Astrocyte (in vitro differentiated cells and primary cell): Measurements from ENCODE around the gene PIGN. TPM values are rescaled to one million over a fixed set of nuclear protein-coding genes. Genes with fewer than 3 reads are reported as not detected.

Experiments used
- DNase-seq: peaks from one replicate; pipeline ENCODE4 v3.0.0-alpha.2; 2010; ENCODE audit warnings: low read depth
- FAIRE-seq: peaks from 2 replicates; lab custom pipeline; 2011; peaks lifted over from hg19 to GRCh38; lab: Jason Lieb, UNC
- H2AFZ ChIP-seq: 2 replicates; pipeline ENCODE4 v1.6.0; 2012; ENCODE audit warnings: low read depth, low read length, inconsistent platforms
- H3K27ac ChIP-seq: 2 replicates; pipeline ENCODE4 v1.5.1; 2011; ENCODE audit warnings: low read depth, low read length, inconsistent platforms
- H3K27me3 ChIP-seq: 2 replicates; pipeline ENCODE4 v1.6.0; 2011; ENCODE audit warnings: low read length, inconsistent platforms; ENCODE audit not compliant: insufficient read depth
- H3K36me3 ChIP-seq: 2 replicates; pipeline ENCODE4 v1.5.1; 2011; ENCODE audit warnings: low read length, inconsistent platforms; ENCODE audit not compliant: insufficient read depth
- H3K4me1 ChIP-seq: 2 replicates; pipeline ENCODE4 v1.5.1; 2011; ENCODE audit warnings: low read length, inconsistent platforms; ENCODE audit not compliant: insufficient read depth
- H3K4me2 ChIP-seq: 2 replicates; pipeline ENCODE4 v1.6.0; 2012; ENCODE audit warnings: low read length, inconsistent platforms
- H3K4me3 ChIP-seq: 2 replicates; pipeline ENCODE4 v1.5.1; 2011; ENCODE audit warnings: low read depth, mild to moderate bottlenecking, low read length, inconsistent platforms; ENCODE audit not compliant: insufficient read depth
- H3K79me2 ChIP-seq: 2 replicates; pipeline ENCODE4 v1.6.0; 2012; ENCODE audit warnings: mild to moderate bottlenecking, low read length, inconsistent platforms; ENCODE audit not compliant: insufficient read depth
- H3K9ac ChIP-seq: 2 replicates; pipeline ENCODE4 v1.6.0; 2012; ENCODE audit warnings: mild to moderate bottlenecking, low read length, inconsistent platforms
- H3K9me3 ChIP-seq: 2 replicates; pipeline ENCODE4 v1.5.1; 2012; ENCODE audit warnings: low read depth, mild to moderate bottlenecking, low read length, inconsistent platforms; ENCODE audit not compliant: insufficient read depth
- H4K20me1 ChIP-seq: 2 replicates; pipeline ENCODE4 v1.6.0; 2012; ENCODE audit warnings: low read length, inconsistent platforms; ENCODE audit not compliant: insufficient read depth
- H3K27ac Mint-ChIP-seq: one replicate; pipeline ENCODE4 v1.8.0; 2021; ENCODE audit warnings: mild to moderate bottlenecking, mixed read lengths; ENCODE audit not compliant: unreplicated experiment
- H3K27me3 Mint-ChIP-seq: one replicate; pipeline ENCODE4 v1.8.0; 2021; ENCODE audit warnings: low read depth, mixed read lengths; ENCODE audit not compliant: unreplicated experiment
- H3K36me3 Mint-ChIP-seq: one replicate; pipeline ENCODE4 v1.8.0; 2021; ENCODE audit warnings: low read depth, mixed read lengths; ENCODE audit not compliant: unreplicated experiment
- H3K4me1 Mint-ChIP-seq: one replicate; pipeline ENCODE4 v1.8.0; 2021; ENCODE audit warnings: low read depth, mixed read lengths; ENCODE audit not compliant: unreplicated experiment
- H3K4me3 Mint-ChIP-seq: one replicate; pipeline ENCODE4 v1.8.0; 2021; ENCODE audit warnings: mild to moderate bottlenecking, moderate library complexity, mixed read lengths; ENCODE audit not compliant: unreplicated experiment
- H3K9me3 Mint-ChIP-seq: one replicate; pipeline ENCODE4 v1.8.0; 2021; ENCODE audit warnings: mild to moderate bottlenecking, mixed read lengths; ENCODE audit not compliant: unreplicated experiment
- CTCF ChIP-seq: IDR thresholded peaks from 2 replicates; pipeline ENCODE4 v1.5.1; 2011; ENCODE audit warnings: low read depth, mild to moderate bottlenecking, inconsistent platforms, low read length, moderate library complexity; ENCODE audit not compliant: insufficient read depth
- EZH2 ChIP-seq: IDR thresholded peaks from 2 replicates; pipeline ENCODE4 v1.6.1; 2012; ENCODE audit warnings: mild to moderate bottlenecking, low read length, inconsistent platforms; ENCODE audit not compliant: insufficient read depth
- total RNA-seq: library from RNA; stranded (reverse); gene quantifications from 2 replicates; pipeline ENCODE4 v1.2.1, GENCODE V29; 2021

The PIGN gene
- total RNA-seq, 1 donor from 2014 or later, result 20.0 TPM

DNA sequence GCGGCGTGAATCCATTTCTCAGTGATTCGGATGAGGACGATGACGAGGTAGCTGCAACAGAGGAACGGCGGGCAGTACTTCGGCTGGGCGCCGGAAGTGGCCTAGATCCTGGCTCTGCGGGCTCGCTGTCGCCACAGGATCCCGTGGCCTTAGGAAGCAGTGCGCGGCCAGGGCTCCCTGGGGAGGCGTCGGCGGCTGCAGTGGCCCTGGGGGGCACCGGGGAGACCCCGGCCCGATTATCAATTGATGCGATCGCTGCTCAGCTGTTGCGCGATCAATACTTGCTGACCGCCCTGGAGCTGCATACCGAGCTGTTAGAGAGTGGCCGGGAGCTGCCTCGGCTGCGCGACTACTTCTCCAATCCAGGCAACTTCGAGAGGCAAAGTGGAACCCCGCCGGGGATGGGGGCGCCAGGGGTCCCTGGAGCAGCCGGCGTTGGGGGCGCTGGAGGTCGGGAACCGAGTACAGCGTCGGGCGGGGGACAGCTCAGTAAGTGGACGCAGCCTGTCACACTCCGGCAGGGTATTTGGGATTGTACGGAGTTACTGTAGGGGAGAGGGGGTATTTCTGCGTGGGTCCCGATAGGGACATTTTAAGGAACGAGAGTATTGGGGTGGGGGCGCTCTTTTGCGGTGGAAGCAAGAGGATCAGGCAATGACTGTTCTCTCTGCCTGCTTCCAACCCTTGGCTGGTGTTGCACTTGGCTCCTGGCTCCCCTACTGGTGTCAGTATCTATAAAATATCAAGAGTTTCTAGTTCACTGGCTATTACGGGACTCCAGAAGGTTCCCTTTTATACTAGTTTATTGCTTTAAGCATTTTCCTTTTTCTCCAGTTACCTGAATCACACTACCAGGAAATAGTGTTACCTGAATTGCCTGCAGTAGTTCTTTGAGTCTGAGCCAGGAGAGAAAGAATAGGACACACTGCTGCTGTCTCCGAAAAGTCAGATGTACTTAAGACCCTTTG is 971 bp upstream of the PIGN start:
- peak overlapping the region; percentile 83 for H3K27ac ChIP-seq
- no peaks in the 10 kb centered on the region for H3K27me3 Mint-ChIP-seq
- peaks cover 56% of the 10 kb centered on the region for H3K79me2 ChIP-seq
- H3K4me1 ChIP-seq, result peaks cover 5% of the 10 kb centered on the region
- H3K4me1 Mint-ChIP-seq, result peaks cover 9% of the 10 kb centered on the region
- peaks cover 45% of the 10 kb centered on the region for H4K20me1 ChIP-seq
- peak; percentile 6 for TF ChIP-seq CTCF
- no peak for TF ChIP-seq EZH2
- H3K9ac ChIP-seq, result peak overlapping the region; percentile 94
- H2AFZ ChIP-seq, result peak overlapping the region; percentile 98
- peak overlapping the region; percentile 93 for H3K27ac Mint-ChIP-seq
- H3K36me3 Mint-ChIP-seq, result peaks cover 6% of the 10 kb centered on the region
- H3K4me3 Mint-ChIP-seq, result peak overlapping the region; percentile 98
- peak; percentile 6 for DNase-seq
- H3K27me3 ChIP-seq, result no peaks in the 10 kb centered on the region
- H3K36me3 ChIP-seq, result no peaks in the 10 kb centered on the region
- H3K4me3 ChIP-seq, result peak overlapping the region; percentile 99
- no peaks in the 10 kb centered on the region for H3K9me3 ChIP-seq
- no peaks in the 10 kb centered on the region for H3K9me3 Mint-ChIP-seq
- FAIRE-seq, result no peak
- peak overlapping the region; percentile 86 for H3K4me2 ChIP-seq

- Histone ChIP-seq H3K4me2 (peak overlapping the region; percentile 94), H3K4me1 (peaks cover 5% of the 10 kb centered on the region), H3K9me3 (no peaks in the 10 kb centered on the region), H3K27me3 (no peaks in the 10 kb centered on the region), H2AFZ (peak overlapping the region; percentile 97), H3K27ac (peak overlapping the region; percentile 49), H3K36me3 (no peaks in the 10 kb centered on the region), H3K4me3 (peak overlapping the region; percentile 91), H3K79me2 (peaks cover 42% of the 10 kb centered on the region), H3K9ac (peak overlapping the region; percentile 84), H4K20me1 (peaks cover 35% of the 10 kb centered on the region)
- TF ChIP-seq CTCF (no peak), EZH2 (no peak)
- Mint-ChIP-seq H3K9me3 (no peaks in the 10 kb centered on the region), H3K4me3 (peak overlapping the region; percentile 98), H3K27ac (peak overlapping the region; percentile 91), H3K36me3 (no peaks in the 10 kb centered on the region), H3K4me1 (peaks cover 9% of the 10 kb centered on the region), H3K27me3 (no peaks in the 10 kb centered on the region)
- FAIRE-seq (no peak), DNase-seq (no peak)
These were observed 420 bp downstream of the PIGN start for GRCh38 chr18:62186499-62186773.
